Measurements from ENCODE around the gene KLHL28.

KLHL28 gene

GRCh38 chr14:44961554-44962333 lies at the start of gene KLHL28, which contains the start of gene TOGARAM1:
KLHL28 (minus strand) TSS chr14:44961947; CDS start chr14:44945928, 16,019 bp downstream.
TOGARAM1 (plus strand) TSS chr14:44962190; CDS start chr14:44962422, 232 bp downstream.
- peak; percentile 90 for DNase-seq (ENCODE audit: low spot score)

GRCh38 chr14:45003924-45004323 lies 42.2 kb upstream of the KLHL28 start:
- no peak for DNase-seq (ENCODE audit: low spot score)

DNA sequence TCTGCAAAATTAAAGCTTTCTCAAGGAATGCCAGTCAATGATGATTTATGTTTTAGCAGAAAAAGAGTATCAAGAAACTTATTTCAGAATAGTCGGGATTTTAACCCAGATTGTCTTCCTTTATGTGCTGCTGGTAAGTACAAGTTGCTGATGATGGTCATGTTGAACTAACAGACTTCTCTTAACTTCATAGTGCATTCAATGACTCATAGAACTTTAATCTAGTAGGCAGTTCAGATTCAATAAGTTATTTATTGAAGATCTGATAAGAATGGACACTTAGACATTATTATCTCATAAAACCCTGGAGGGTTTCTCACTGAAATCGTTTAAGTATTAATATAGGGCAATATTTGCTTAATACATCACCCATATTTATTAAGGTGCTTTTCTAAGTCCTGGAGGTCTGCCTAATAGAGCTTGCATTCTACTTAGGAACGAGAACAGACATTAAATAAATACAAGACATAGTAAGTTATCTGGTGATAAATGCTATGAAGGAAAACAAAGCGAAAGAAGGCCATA lies 34.1 kb upstream of the KLHL28 start:
- DNase-seq (ENCODE audit: low spot score) = no peak

- no peak for DNase-seq (ENCODE audit: low spot score)
Measured at GRCh38 chr14:44995196-44995595, 33.4 kb upstream of the KLHL28 start.

DNA sequence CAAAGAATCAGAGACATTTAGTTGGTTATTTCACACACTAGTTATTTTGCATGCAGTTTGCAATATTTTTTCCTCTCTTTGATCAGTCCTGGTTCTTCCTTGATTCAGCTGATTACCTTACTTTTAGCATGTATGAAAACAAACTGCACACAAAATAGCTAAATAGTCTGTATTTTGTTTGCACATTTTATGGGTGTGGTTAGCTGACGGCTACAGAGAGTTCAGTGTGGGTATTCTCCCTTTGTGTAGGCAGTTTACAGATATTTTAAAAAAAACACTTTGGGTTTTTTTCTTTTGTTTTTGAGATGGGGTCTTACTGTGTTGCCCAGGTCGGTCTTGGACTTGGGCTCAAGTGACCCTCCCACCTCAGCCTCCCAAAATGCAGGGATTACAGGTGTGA lies 28.8 kb upstream of the KLHL28 start:
- DNase-seq (ENCODE audit: low spot score) = no peak

DNA sequence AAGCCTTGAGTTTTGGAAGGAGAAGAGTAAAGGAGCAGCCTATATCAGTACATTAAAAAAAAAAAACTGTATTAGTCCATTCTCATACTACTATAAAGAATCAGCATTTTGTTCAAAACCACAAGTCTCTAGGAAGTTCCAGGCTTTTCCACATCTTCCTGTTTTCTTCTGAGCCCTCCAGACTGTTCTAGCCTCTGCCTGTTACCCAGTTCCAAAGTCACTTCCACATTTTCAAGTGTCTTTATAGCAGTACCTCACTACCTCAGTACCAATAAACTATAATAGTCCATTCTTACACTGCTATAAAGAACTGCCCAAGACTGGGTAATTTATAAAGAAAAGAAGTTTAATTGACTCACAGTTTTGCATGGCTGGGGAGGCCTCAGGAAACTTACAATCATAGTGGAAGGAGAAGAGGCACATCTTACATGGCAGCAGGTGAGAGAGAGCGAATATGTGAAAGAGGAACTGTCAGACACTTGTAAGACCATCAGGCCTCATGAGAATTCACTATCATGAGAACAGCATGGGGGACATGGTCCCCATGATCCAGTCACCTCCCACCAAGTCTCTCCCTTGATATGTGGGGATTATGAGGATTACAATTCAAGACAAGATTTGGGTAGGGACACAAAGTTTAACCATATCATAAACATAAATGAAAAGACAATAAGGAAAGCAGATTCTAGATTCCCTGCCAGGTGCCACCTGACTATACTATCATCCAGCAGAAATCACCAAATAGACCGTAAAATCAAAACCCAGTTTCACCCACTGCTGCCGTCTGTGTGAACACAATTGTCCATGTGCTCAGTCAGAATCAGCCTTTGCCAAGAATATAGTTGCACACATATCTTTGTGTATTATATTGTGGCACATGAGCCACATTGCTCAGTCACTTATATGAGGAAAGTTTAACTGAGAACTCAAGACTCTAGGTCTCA lies 28.0 kb upstream of the KLHL28 start:
- no peak for DNase-seq (ENCODE audit: low spot score)

GRCh38 chr14:44988694-44989093 lies 26.9 kb upstream of the KLHL28 start:
- no peak for DNase-seq (ENCODE audit: low spot score)

- no peak for DNase-seq (ENCODE audit: low spot score)
Measured at GRCh38 chr14:44982594-44982993, 20.8 kb upstream of the KLHL28 start.

- no peak for DNase-seq (ENCODE audit: low spot score)
Measured at GRCh38 chr14:44981198-44981597, 19.5 kb upstream of the KLHL28 start.

GRCh38 chr14:44979740-44980356 lies 18.1 kb upstream of the KLHL28 start:
- DNase-seq (ENCODE audit: low spot score) = no peak

DNA sequence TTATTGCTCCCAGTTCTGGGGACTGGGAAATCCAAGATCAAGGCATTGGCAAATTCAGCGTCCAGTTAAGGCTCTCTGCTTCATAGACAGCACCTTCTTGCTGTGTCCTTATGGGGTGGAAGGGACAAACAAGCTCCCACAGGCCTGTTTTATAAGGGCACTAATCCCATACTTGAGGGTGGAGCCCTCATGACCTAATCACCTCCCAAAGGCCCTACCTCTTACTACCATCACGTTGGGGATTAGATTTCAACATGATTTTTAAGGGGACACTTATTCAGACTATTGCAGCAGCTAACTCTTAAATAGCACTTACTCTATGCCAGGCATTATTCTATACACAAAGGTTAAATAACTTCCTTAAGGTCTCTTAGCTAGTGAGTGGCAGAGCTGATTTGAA lies 17.5 kb upstream of the KLHL28 start:
- DNase-seq (ENCODE audit: low spot score) = no peak

GRCh38 chr14:44971459-44971858 lies 9.7 kb upstream of the KLHL28 start:
- DNase-seq (ENCODE audit: low spot score) = no peak

DNA sequence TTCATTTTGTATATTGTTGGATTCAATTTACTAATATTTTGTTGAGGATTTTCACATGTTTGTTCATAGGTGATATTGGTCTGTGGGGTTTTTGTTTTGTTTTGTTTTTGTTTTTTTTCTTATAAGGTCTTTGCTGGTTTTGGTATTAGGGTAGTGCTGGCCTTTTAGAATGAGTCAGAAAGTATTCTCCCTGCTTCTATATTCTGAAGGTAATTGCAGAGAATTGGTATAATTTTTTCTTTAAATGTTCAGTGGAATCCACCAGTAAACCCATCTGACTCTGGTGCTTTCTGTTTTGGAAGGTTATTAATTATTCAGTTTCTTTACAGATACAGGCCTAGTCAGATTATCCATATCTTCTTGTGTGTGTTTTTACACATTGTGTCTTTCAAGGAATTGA lies 9.2 kb upstream of the KLHL28 start:
- no peak for DNase-seq (ENCODE audit: low spot score)

GRCh38 chr14:44968714-44969113 lies 7.0 kb upstream of the KLHL28 start:
- DNase-seq (ENCODE audit: low spot score) = no peak

DNA sequence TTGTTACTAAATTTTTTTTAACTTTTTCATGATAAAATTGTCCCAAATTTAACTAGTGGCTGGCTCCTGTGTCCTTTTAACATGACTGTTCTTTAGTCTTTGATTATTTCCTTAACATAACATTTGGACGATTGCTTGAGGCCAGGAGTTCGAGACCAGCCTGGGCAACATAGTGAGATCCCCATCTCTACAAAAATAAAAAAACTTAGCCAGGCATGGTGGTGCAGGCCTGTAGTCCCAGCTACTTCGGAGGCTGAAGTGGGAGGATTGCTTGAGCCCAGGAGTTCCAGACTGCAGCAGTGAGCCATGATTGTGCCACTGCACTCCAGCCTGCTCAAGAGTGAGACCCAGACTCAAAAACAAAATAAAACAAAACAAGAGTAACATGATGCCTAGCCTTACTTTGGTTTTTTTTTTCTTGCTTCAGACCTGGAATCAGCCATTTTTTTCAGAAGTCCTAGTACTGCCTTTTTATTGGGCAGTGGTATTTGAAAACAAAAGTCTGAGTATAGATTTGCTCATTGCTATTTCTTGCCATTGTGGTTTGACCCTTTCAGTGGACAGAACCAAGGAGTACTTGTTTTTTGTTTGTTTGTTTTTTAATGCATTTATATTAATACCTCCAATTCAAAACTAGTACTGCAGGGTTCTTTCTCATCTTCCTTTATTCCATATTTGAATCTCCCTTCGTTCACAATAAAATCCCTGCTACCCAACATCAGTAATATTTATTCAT lies 5.0 kb upstream of the KLHL28 start:
- DNase-seq (ENCODE audit: low spot score) = no peak

DNA sequence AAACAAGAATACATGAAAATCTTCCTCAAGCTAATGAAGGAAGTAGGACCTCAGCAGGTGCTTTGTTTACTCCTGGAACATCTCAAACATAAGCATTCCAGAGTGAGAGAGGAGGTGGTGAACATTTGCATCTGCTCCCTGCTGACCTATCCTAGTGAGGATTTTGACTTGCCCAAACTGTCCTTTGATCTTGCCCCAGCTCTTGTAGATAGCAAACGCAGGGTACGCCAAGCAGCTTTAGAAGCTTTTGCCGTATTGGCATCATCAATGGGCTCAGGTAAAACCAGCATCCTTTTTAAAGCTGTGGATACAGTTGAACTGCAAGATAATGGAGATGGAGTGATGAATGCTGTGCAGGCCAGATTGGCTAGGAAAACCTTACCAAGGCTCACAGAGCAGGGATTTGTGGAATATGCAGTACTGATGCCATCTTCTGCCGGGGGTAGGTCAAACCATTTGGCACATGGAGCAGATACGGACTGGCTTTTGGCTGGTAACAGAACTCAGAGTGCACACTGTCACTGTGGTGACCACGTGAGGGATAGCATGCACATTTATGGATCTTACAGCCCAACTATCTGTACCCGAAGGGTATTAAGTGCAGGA lies 2.1 kb upstream of the KLHL28 start:
- DNase-seq (ENCODE audit: low spot score) = no peak

DNA sequence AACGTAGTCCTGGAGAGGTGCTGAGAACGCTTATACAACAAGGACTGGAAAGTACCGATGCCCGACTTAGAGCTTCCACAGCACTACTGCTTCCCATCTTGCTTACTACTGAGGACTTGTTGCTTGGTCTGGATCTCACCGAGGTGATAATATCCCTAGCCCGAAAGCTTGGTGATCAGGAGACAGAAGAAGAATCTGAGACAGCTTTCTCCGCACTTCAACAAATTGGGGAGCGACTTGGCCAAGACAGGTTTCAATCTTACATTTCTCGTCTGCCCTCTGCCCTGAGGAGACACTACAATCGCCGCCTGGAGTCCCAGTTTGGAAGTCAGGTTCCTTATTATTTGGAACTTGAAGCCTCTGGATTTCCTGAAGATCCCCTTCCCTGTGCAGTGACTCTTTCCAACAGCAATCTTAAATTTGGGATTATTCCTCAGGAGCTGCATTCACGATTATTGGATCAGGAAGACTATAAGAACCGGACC lies 1.3 kb upstream of the KLHL28 start:
- DNase-seq (ENCODE audit: low spot score) = no peak

GRCh38 chr14:44962334-44963043 lies 742 bp upstream of the KLHL28 start:
- DNase-seq (ENCODE audit: low spot score) = peak; percentile 26

GRCh38 chr14:44961151-44961553 lies 595 bp downstream of the KLHL28 start:
- peak; percentile 44 for DNase-seq (ENCODE audit: low spot score)

GRCh38 chr14:44960646-44961045 lies 1.1 kb downstream of the KLHL28 start:
- no peak for DNase-seq (ENCODE audit: low spot score)
